GM12891 (cell line): ENCODE results near the gene NELL2.
"Not testable (repeated sequence)": the region's sequence is repeated elsewhere in the genome, so short reads cannot be mapped to it uniquely, and the experiment has no call there.

Experiments used
- DNase-seq: peaks from one replicate; pipeline ENCODE4 v3.0.0; 2011; ENCODE audit warnings: low spot score; ENCODE audit not compliant: insufficient read length
- FAIRE-seq: peaks from 2 replicates; lab custom pipeline; 2011; peaks lifted over from hg19 to GRCh38; lab: Jason Lieb, UNC
- PAX5 ChIP-seq: IDR thresholded peaks from 2 replicates; pipeline ENCODE4 v1.6.1; 2011; ENCODE audit warnings: low read length, moderate library complexity, mild to moderate bottlenecking; ENCODE audit not compliant: insufficient read depth, severe bottlenecking
- POLR2A ChIP-seq: IDR thresholded peaks from 2 replicates; pipeline ENCODE4 v1.6.1; 2011; ENCODE audit warnings: low read depth, low read length, control low read depth
- POLR2AphosphoS5 ChIP-seq: IDR thresholded peaks from 2 replicates; pipeline ENCODE4 v1.6.1; 2011; ENCODE audit warnings: low read depth, low read length, control low read depth
- POU2F2 ChIP-seq: IDR thresholded peaks from 2 replicates; pipeline ENCODE4 v1.6.1; 2011; ENCODE audit warnings: low read depth, mild to moderate bottlenecking, control low read depth, low read length, moderate library complexity
- SPI1 ChIP-seq: IDR thresholded peaks from 2 replicates; pipeline ENCODE4 v1.6.1; 2011; ENCODE audit warnings: low read depth, low read length, control low read depth
- TAF1 ChIP-seq: IDR thresholded peaks from 2 replicates; pipeline ENCODE4 v1.6.1; 2011; ENCODE audit warnings: low read depth, low read length, control low read depth

The NELL2 gene

GRCh38 chr12:44830566-44831055 lies 45.5 kb downstream of the NELL2 start:
- TF ChIP-seq POLR2AphosphoS5 (no peak), POU2F2 (no peak), SPI1 (no peak), POLR2A (no peak), PAX5 (no peak), TAF1 (no peak)
- FAIRE-seq: no peak
- DNase-seq: no peak

DNA sequence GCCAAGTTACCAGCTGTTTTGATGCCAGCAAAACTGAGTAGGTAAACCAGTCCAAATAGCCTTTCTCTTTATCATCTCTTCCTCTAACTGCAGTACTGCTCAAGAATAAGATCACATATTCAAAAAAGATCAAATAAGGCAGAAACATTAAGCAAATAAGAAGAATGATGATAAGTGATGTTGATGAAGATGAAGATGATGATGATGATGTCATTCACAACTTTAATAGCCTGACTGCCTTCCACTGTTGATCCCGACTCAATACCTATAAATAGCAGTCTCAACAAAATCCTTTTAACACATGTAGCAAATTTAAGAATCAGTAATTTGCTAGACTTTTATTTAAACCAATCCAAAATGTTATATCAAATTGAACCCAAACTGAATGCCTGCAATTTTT lies 47.1 kb downstream of the NELL2 start:
- FAIRE-seq: no peak
- TF ChIP-seq POLR2A: no peak
- no peak for TF ChIP-seq SPI1
- no peak for TF ChIP-seq TAF1
- TF ChIP-seq POU2F2: no peak
- no peak for TF ChIP-seq PAX5
- TF ChIP-seq POLR2AphosphoS5: no peak
- DNase-seq: no peak

DNA sequence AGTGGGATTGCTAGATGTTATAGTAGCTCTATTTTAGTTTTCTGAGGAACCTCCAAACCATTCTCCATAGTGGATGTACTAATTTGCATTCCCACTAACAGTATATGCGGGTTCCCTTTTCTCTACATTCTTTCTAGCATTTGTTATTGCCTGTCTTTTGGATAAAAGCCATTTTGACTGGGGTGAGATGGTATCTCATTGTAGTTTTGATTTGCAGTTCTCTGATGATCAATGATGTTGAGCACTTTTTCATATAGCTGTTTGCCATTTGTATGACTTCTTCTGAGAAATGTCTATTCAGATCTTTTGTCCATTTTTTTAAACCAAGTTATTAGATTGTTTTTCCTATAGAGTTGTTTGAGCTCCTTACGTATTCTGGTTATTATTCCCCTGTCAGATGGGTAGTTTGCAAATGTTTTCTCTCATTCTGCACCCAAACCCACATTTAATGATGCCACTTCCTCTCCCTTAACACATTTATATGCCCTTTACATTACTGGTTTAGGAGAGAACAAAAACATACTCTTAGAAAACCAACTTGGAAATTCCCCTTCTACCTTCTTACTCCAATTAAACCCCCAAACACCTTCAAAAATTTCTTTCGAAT lies 48.2 kb downstream of the NELL2 start:
- no peak for TF ChIP-seq POLR2AphosphoS5
- no peak for TF ChIP-seq TAF1
- no peak for TF ChIP-seq POLR2A
- TF ChIP-seq POU2F2: no peak
- TF ChIP-seq PAX5: no peak
- no peak for TF ChIP-seq SPI1
- FAIRE-seq: no peak
- no peak for DNase-seq

- not testable (repeated sequence) for FAIRE-seq, DNase-seq
These were observed 54.4 kb downstream of the NELL2 start for GRCh38 chr12:44821702-44822101.

GRCh38 chr12:44819884-44820283 lies 56.2 kb downstream of the NELL2 start:
- TF ChIP-seq POLR2AphosphoS5 (no peak), SPI1 (no peak), POU2F2 (no peak), POLR2A (no peak), TAF1 (no peak), PAX5 (no peak)
- no peak for FAIRE-seq
- no peak for DNase-seq

DNA sequence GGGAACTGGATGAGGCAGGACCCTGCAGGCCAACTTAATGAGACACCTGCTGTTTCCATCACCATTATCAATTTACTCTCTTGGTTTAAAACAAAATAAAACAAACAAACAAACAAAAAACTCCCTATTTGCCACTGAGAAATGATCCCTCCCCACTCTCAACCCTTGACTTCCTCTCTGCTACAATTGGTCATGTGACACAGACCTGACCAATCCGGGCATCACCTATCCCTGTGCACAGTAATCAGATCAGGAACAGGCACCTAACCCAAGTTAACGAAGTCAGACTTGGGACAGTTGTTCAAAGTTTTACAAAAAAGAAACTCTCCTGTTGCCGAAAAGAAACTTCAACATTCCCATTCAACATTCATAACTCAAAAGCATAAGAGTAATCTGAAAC lies 58.4 kb downstream of the NELL2 start:
- DNase-seq (no peak), FAIRE-seq (no peak)
- no peak for TF ChIP-seq PAX5
- TF ChIP-seq TAF1: no peak
- TF ChIP-seq POLR2AphosphoS5: no peak
- no peak for TF ChIP-seq POLR2A
- no peak for TF ChIP-seq SPI1
- TF ChIP-seq POU2F2: no peak

DNA sequence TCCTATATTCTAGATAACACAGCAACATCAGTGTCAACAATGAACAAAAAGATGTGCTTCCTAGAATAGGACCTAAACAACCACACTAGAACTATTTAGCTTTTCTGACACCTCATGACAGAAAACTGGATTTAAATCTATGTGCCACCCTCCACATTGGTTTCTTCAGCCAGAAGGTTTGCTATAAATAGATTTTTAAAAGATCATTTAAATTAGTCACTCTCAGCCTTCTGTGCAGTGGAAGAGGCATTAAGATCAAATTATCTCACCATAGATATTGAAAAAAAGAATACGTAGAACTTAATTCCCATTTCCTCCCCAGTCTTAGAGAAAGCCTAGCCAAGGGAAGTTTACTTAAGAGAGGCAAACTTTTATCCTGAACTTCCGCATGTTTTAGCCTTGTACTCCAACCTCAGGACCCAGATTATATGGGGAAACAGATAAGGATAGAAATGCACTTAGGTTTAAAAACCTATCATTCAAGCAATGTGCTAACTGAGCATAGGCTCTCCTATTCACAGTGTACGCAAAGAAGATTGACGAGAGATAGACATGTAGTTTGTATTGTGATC lies 59.6 kb downstream of the NELL2 start:
- DNase-seq: no peak
- TF ChIP-seq POU2F2 (no peak), PAX5 (no peak), TAF1 (no peak), POLR2AphosphoS5 (no peak), POLR2A (no peak), SPI1 (no peak)
- no peak for FAIRE-seq

GRCh38 chr12:44812062-44812461 lies 64.1 kb downstream of the NELL2 start:
- FAIRE-seq (peak; percentile 31), DNase-seq (no peak)
- TF ChIP-seq TAF1: no peak
- no peak for TF ChIP-seq PAX5
- no peak for TF ChIP-seq POLR2AphosphoS5
- no peak for TF ChIP-seq POU2F2
- TF ChIP-seq SPI1: no peak
- TF ChIP-seq POLR2A: no peak

DNA sequence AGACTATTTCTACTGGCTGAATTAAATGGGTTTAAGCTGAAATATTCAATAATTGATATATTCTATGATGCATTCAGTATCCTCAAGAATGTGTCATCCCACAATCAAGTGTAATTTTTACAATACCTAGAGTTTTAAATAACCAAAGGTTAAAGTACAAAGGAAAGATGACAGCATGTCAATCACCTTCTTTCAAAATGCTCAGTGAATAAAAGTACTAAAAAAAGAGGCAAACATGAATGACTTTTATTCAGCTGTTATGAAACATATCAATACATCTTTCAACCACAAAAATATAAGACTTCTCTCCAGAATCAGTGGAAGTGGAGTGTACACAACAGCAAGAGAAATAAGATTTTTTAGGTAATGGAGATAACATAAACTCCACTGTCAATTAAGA lies 72.0 kb downstream of the NELL2 start:
- FAIRE-seq (no peak), DNase-seq (no peak)
- no peak for TF ChIP-seq SPI1
- no peak for TF ChIP-seq POLR2A
- no peak for TF ChIP-seq POU2F2
- no peak for TF ChIP-seq TAF1
- TF ChIP-seq POLR2AphosphoS5: no peak
- TF ChIP-seq PAX5: no peak

GRCh38 chr12:44795970-44796369 lies 80.1 kb downstream of the NELL2 start:
- no peak for FAIRE-seq
- TF ChIP-seq TAF1 (no peak), POU2F2 (no peak), PAX5 (no peak), POLR2A (no peak), SPI1 (no peak), POLR2AphosphoS5 (no peak)
- DNase-seq: no peak

DNA sequence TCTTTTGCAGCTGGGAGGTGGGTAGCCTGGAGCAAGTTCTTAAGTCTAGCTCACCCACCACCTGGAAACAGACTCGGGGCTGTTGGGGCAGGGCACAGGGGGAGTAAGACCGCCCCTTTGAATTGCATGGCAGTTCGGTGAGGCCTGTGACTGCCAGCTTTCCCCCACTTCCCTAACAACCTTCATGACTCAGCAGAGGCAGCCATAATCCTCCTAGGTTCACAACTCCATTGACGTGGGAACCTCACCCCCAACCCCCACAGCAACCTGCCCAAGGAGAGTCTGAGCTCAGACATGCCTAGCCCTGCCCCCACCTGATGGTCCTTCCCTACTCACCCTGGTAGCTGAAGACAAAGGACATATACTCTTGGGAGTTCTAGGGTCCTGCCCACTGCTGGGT lies 87.4 kb downstream of the NELL2 start:
- TF ChIP-seq TAF1 (no peak), POLR2AphosphoS5 (no peak), POLR2A (no peak), POU2F2 (no peak), SPI1 (no peak), PAX5 (no peak)
- DNase-seq (no peak), FAIRE-seq (no peak)
